ENCODE measurements around the gene EPN2.
A peak's percentile ranks its signal among the peaks of the same experiment; 100 is the strongest.

EPN2 gene

DNA sequence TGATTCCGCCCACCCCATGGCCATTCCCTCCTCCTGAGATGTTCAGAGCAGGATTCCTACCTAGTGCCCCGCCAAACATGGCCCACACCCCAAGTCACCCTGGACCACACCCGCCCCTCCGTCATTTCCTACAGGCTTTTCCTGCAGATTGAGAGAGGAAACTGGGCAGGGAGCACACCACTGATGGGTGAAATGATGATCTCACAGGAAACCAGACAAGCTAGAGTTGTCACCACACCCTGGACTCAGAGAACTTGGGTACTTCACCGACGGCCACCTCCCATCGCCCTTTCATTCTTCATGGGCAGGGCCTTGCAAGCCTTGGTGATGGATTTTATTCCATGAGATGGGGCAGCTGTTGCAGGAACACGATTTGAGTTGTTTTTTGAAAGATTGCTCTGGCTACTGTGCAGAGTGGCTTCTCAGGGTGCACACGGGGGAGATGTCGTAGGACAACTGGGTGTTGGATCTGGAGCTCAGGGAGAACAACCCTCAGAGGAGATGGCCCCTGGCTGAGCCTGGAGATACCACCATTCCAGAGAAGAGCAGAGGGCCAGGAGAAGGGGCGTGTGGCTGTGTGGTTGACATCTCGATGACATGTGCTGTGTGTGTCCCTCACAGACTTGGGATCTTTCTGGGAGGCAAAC, 132.8 kb downstream of the EPN2 start:
- Histone ChIP-seq H3K9ac (ENCODE audit: low read depth, low read length) (no peak overlapping the region), H3K36me3 (ENCODE audit: insufficient read depth, low read length) (no peaks in the 10 kb centered on the region), H3K27me3 (ENCODE audit: control insufficient read depth, insufficient read depth, low read length) (no peaks in the 10 kb centered on the region), H3K4me2 (ENCODE audit: low read length) (no peak overlapping the region), H3K4me1 (ENCODE audit: control insufficient read depth, insufficient read depth, low read length) (peaks cover 24% of the 10 kb centered on the region), H3K4me3 (ENCODE audit: low read length) (no peak overlapping the region), H3K9me3 (replicated peaks; ENCODE audit: low read length) (no peaks in the 10 kb centered on the region)

DNA sequence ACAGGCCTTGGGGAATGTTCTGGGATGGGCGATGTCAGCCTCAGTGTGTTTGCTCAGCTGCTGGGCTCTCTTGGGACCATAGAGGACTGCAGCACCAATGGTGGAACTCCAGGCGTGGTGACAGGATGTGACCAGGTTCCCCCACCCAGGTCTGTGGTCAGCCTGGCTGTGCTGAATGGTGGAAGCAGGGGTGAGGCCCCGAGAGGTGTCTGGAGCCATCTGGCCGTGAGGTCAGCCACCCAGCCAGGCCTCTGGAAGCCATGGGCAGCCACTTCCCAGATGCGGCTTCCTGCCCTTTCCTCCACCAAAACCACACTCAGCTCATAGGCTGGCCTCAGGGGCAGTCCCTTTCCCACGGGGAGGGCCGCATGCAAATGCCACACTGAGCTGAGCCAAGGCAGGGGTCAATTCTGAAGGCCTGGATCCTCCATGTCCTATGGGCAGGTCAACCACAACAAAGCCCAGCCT, 133.4 kb downstream of the EPN2 start:
- Histone ChIP-seq H3K9ac (ENCODE audit: low read depth, low read length) (no peak overlapping the region), H3K27me3 (ENCODE audit: control insufficient read depth, insufficient read depth, low read length) (no peaks in the 10 kb centered on the region), H3K4me2 (ENCODE audit: low read length) (no peak overlapping the region), H3K9me3 (replicated peaks; ENCODE audit: low read length) (no peaks in the 10 kb centered on the region), H3K4me1 (ENCODE audit: control insufficient read depth, insufficient read depth, low read length) (peaks cover 22% of the 10 kb centered on the region), H3K36me3 (ENCODE audit: insufficient read depth, low read length) (no peaks in the 10 kb centered on the region), H3K4me3 (ENCODE audit: low read length) (no peak overlapping the region)

DNA sequence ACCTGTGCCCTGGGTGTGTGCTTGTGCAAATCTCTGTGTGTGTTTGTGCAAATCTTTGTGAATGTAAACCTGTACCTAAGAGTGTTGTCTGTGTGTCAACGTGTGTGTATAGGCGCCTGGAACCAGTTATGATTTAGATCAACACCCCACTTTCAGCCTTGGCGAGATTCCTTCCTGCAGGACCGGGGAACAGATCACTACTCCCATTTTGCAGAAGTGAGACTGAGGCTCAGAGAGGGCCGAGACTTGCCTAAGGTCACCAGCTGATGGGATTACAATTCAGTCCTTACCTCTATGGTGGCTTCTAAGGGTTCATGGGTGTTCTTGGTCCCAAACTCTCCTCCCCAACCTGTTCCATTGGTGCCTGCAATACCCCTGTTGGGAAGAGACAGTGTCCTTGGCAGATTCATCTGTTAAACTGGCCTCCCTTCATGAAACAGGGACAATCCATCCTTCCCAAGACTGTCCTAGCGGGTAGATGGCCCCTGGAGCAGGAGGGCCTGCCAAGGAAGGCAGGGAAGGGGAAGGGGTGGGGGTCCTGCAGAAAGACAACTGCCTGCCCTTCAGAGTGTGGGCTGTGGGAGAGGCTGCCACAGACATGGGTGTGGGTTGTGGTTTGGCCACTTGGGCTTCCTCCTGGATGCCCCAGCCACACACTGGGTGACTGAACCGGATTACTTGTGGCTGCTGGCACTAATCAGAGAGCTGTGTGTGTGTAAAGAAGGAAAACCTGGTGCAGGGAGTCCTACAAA, 134.3 kb downstream of the EPN2 start:
- H3K27me3 ChIP-seq (ENCODE audit: control insufficient read depth, insufficient read depth, low read length), result no peaks in the 10 kb centered on the region
- H3K4me2 ChIP-seq (ENCODE audit: low read length), result no peak overlapping the region
- peaks cover 22% of the 10 kb centered on the region for H3K4me1 ChIP-seq (ENCODE audit: control insufficient read depth, insufficient read depth, low read length)
- no peaks in the 10 kb centered on the region for H3K36me3 ChIP-seq (ENCODE audit: insufficient read depth, low read length)
- no peaks in the 10 kb centered on the region for H3K9me3 ChIP-seq (replicated peaks; ENCODE audit: low read length)
- no peak overlapping the region for H3K9ac ChIP-seq (ENCODE audit: low read depth, low read length)
- no peak overlapping the region for H3K4me3 ChIP-seq (ENCODE audit: low read length)

GRCh38 chr17:19372011-19372370, 134.8 kb downstream of the EPN2 start:
- H3K4me3 ChIP-seq (ENCODE audit: low read length), result no peak overlapping the region
- H3K4me1 ChIP-seq (ENCODE audit: control insufficient read depth, insufficient read depth, low read length), result peaks cover 22% of the 10 kb centered on the region
- no peak overlapping the region for H3K9ac ChIP-seq (ENCODE audit: low read depth, low read length)
- H3K9me3 ChIP-seq (replicated peaks; ENCODE audit: low read length), result no peaks in the 10 kb centered on the region
- no peaks in the 10 kb centered on the region for H3K27me3 ChIP-seq (ENCODE audit: control insufficient read depth, insufficient read depth, low read length)
- no peak overlapping the region for H3K4me2 ChIP-seq (ENCODE audit: low read length)
- H3K36me3 ChIP-seq (ENCODE audit: insufficient read depth, low read length), result no peaks in the 10 kb centered on the region

GRCh38 chr17:19372439-19372838, 135.3 kb downstream of the EPN2 start:
- no peaks in the 10 kb centered on the region for H3K9me3 ChIP-seq (replicated peaks; ENCODE audit: low read length)
- H3K4me3 ChIP-seq (ENCODE audit: low read length), result no peak overlapping the region
- no peak overlapping the region for H3K9ac ChIP-seq (ENCODE audit: low read depth, low read length)
- peaks cover 22% of the 10 kb centered on the region for H3K4me1 ChIP-seq (ENCODE audit: control insufficient read depth, insufficient read depth, low read length)
- H3K4me2 ChIP-seq (ENCODE audit: low read length), result no peak overlapping the region
- H3K36me3 ChIP-seq (ENCODE audit: insufficient read depth, low read length), result no peaks in the 10 kb centered on the region
- no peaks in the 10 kb centered on the region for H3K27me3 ChIP-seq (ENCODE audit: control insufficient read depth, insufficient read depth, low read length)

DNA sequence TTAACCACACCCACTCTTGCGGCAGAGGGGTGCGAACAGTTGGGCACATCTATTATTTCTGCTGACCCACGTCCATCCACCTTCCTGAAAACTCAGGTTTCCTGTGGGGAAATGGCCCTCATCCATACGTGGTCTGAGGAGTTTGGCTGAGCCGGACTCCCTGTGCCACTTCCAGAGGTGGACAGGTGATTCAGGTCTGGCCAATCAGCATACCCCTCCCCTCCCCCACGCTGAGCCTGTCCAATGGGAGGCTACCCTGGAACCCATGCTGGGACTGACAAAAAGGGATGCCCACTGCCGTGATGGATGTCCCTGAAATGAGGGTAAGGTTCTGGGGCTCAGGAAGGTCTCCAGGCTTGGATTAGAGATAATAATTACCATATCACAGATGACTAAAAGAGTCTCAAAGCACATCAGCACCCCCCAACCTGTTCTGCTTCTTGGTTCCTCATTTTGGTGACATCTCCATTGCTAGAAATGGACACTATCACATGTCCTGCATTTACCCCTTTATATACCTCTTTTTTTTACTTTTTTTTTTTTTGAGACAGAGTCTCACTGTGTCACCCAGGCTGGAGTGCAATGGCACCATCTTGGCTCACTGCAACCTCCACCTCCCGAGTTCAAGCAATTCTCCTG, 135.8 kb downstream of the EPN2 start:
- Histone ChIP-seq H3K4me1 (ENCODE audit: control insufficient read depth, insufficient read depth, low read length) (peaks cover 22% of the 10 kb centered on the region), H3K4me3 (ENCODE audit: low read length) (no peak overlapping the region), H3K27me3 (ENCODE audit: control insufficient read depth, insufficient read depth, low read length) (no peaks in the 10 kb centered on the region), H3K9me3 (replicated peaks; ENCODE audit: low read length) (no peaks in the 10 kb centered on the region), H3K9ac (ENCODE audit: low read depth, low read length) (no peak overlapping the region), H3K36me3 (ENCODE audit: insufficient read depth, low read length) (no peaks in the 10 kb centered on the region), H3K4me2 (ENCODE audit: low read length) (no peak overlapping the region)

DNA sequence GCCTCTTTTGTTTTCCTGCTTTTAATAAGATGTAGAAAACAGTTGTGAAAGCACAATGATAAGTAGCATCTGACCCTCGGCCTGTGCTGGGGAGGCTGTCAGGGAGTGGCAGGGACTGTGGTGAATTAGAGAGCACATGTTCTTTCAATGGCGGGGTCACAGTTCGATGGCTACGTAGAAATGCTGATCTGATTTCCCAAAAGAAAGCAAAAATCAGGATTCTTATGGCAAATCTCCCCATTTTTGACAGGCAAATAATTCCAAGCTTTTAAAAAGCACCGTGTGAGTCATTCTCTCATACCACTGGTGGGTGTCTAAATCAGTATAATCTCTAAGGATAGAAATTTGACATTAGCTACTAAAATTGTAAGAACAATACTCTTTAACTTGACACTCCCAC, 137.0 kb downstream of the EPN2 start:
- Histone ChIP-seq H3K9ac (ENCODE audit: low read depth, low read length) (no peak overlapping the region), H3K27me3 (ENCODE audit: control insufficient read depth, insufficient read depth, low read length) (no peaks in the 10 kb centered on the region), H3K4me1 (ENCODE audit: control insufficient read depth, insufficient read depth, low read length) (peaks cover 15% of the 10 kb centered on the region), H3K4me3 (ENCODE audit: low read length) (no peak overlapping the region), H3K9me3 (replicated peaks; ENCODE audit: low read length) (no peaks in the 10 kb centered on the region), H3K36me3 (ENCODE audit: insufficient read depth, low read length) (no peaks in the 10 kb centered on the region), H3K4me2 (ENCODE audit: low read length) (no peak overlapping the region)

- Histone ChIP-seq H3K27me3 (ENCODE audit: control insufficient read depth, insufficient read depth, low read length) (no peaks in the 10 kb centered on the region), H3K4me1 (ENCODE audit: control insufficient read depth, insufficient read depth, low read length) (peaks cover 15% of the 10 kb centered on the region), H3K36me3 (ENCODE audit: insufficient read depth, low read length) (peaks cover 12% of the 10 kb centered on the region), H3K9me3 (replicated peaks; ENCODE audit: low read length) (no peaks in the 10 kb centered on the region), H3K4me3 (ENCODE audit: low read length) (no peak overlapping the region), H3K9ac (ENCODE audit: low read depth, low read length) (no peak overlapping the region), H3K4me2 (ENCODE audit: low read length) (no peak overlapping the region)
Measured at GRCh38 chr17:19375732-19376131, 138.6 kb downstream of the EPN2 start.

- H3K4me2 ChIP-seq (ENCODE audit: low read length), result peak overlapping the region; percentile 83
- peak overlapping the region; percentile 89 for H3K4me3 ChIP-seq (ENCODE audit: low read length)
- peaks cover 10% of the 10 kb centered on the region for H3K4me1 ChIP-seq (ENCODE audit: control insufficient read depth, insufficient read depth, low read length)
- H3K9ac ChIP-seq (ENCODE audit: low read depth, low read length), result peak overlapping the region; percentile 91
- H3K27me3 ChIP-seq (ENCODE audit: control insufficient read depth, insufficient read depth, low read length), result no peaks in the 10 kb centered on the region
- H3K9me3 ChIP-seq (replicated peaks; ENCODE audit: low read length), result no peaks in the 10 kb centered on the region
- peaks cover 23% of the 10 kb centered on the region for H3K36me3 ChIP-seq (ENCODE audit: insufficient read depth, low read length)
Measured at GRCh38 chr17:19376811-19377210, 139.6 kb downstream of the EPN2 start.

DNA sequence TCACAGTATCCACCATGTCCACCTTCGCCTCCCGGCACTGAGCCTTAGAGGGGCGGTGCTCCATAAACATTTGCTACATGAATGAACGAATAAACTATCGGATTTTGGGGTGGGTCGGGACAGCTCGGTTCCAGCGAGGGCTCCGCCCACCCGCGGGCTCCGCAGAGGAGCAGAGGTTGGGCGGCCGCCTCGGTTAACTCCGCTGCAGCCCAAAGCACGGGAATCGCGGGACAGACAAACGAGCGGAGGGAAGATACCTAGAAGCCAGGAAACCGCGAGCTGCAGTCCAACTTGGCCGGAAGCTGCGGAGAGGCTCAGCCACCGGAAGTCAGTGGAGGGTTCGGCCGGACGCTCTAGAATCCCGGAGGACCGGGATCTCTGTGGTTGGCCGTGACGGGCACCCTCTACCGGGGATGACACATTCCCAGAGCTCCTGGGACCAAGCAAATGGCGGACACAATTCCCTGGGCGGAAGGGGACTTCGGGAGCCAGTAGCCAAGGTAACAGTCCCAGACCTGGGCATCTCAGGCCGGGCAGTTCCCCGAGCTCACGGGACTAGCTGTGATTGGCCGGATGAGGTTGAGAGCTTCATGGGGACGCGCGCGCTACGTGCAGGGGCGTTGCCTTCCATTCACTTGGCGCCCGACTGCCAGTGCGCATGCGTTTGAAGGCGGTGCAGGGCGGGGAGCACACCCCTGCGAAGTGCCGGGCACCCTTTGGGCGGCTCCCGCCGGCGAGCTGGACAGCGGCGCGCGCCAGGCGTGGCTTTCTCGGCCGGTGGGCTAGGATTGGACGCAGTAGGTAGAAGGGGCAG, 140.6 kb downstream of the EPN2 start:
- Histone ChIP-seq H3K4me1 (ENCODE audit: control insufficient read depth, insufficient read depth, low read length) (peaks cover 10% of the 10 kb centered on the region), H3K36me3 (ENCODE audit: insufficient read depth, low read length) (peaks cover 30% of the 10 kb centered on the region), H3K9ac (ENCODE audit: low read depth, low read length) (peak overlapping the region; percentile 91), H3K4me2 (ENCODE audit: low read length) (peak overlapping the region; percentile 92), H3K27me3 (ENCODE audit: control insufficient read depth, insufficient read depth, low read length) (no peaks in the 10 kb centered on the region), H3K4me3 (ENCODE audit: low read length) (peak overlapping the region; percentile 89), H3K9me3 (replicated peaks; ENCODE audit: low read length) (no peaks in the 10 kb centered on the region)

Data from skeletal muscle satellite cell (primary cell).